GM21723 (cell line): ENCODE measurements around the gene DCAF12.
"Not testable (repeated sequence)": the region's sequence is repeated elsewhere in the genome, so short reads cannot be mapped to it uniquely, and the experiment has no call there.

Experiments
- ATAC-seq: cut with Tn5 transposase; IDR thresholded peaks from one replicate; pipeline ENCODE4 v1.9.1; 2021; ENCODE audit warnings: mild to moderate bottlenecking, moderate library complexity; ENCODE audit not compliant: unreplicated experiment

DCAF12 gene

GRCh38 chr9:34126207-34127034 lies at the start of gene DCAF12:
Gene DCAF12 (minus strand): TSS chr9:34126698. CDS start chr9:34126431, 267 bp downstream.
- ATAC-seq, result peak; percentile 80

- ATAC-seq, result no peak
Measured at GRCh38 chr9:34176089-34176488, 49.6 kb upstream of the DCAF12 start.

GRCh38 chr9:34171753-34172535 lies 45.4 kb upstream of the DCAF12 start:
- peak; percentile 69 for ATAC-seq

GRCh38 chr9:34170237-34170991 lies 43.9 kb upstream of the DCAF12 start:
- ATAC-seq, result no peak

- ATAC-seq, result no peak
Measured at GRCh38 chr9:34169125-34169524, 42.6 kb upstream of the DCAF12 start.

- no peak for ATAC-seq
Measured at GRCh38 chr9:34163434-34163833, 36.9 kb upstream of the DCAF12 start.

GRCh38 chr9:34158362-34158869 lies 31.9 kb upstream of the DCAF12 start:
- no peak for ATAC-seq

- ATAC-seq, result no peak
Measured at GRCh38 chr9:34157898-34158297, 31.4 kb upstream of the DCAF12 start.

- no peak for ATAC-seq
Measured at GRCh38 chr9:34157318-34157717, 30.8 kb upstream of the DCAF12 start.

- no peak for ATAC-seq
Measured at GRCh38 chr9:34154057-34154456, 27.6 kb upstream of the DCAF12 start.

- ATAC-seq, result no peak
Measured at GRCh38 chr9:34151398-34151797, 24.9 kb upstream of the DCAF12 start.

- ATAC-seq, result no peak
Measured at GRCh38 chr9:34145165-34145564, 18.7 kb upstream of the DCAF12 start.

- ATAC-seq, result no peak
Measured at GRCh38 chr9:34143116-34143515, 16.6 kb upstream of the DCAF12 start.

GRCh38 chr9:34140853-34141252 lies 14.4 kb upstream of the DCAF12 start:
- no peak for ATAC-seq

GRCh38 chr9:34139477-34140146 lies 13.1 kb upstream of the DCAF12 start:
- no peak for ATAC-seq

GRCh38 chr9:34138644-34139043 lies 12.1 kb upstream of the DCAF12 start:
- not testable (repeated sequence) for ATAC-seq

- ATAC-seq, result no peak
Measured at GRCh38 chr9:34134521-34134920, 8.0 kb upstream of the DCAF12 start.

- no peak for ATAC-seq
Measured at GRCh38 chr9:34133436-34133949, 7.0 kb upstream of the DCAF12 start.

- no peak for ATAC-seq
Measured at GRCh38 chr9:34131571-34131970, 5.1 kb upstream of the DCAF12 start.
